Measurements from ENCODE around the gene MBOAT1.

- TF ChIP-seq CTCF (IDR thresholded peaks at IDR 0.05) (peak in 1 of 7 experiments; percentile 26), POLR2A (IDR thresholded peaks at IDR 0.05) (peak in 1 of 4 donors; percentile 11)
Measured at GRCh38 chr6:20212392-20213111, at the start of gene MBOAT1.

Data from stomach (tissue), 4 donors.